HL-60 (cell line): ENCODE results near the gene FMNL2.

Experiments used
- POLR2AphosphoS5 ChIP-seq: IDR thresholded peaks from 2 replicates; pipeline ENCODE4 v1.6.1; 2012; ENCODE audit warnings: low read depth
- REST ChIP-seq: IDR thresholded peaks from 2 replicates; pipeline ENCODE4 v1.6.1; 2012; ENCODE audit warnings: low read depth; ENCODE audit not compliant: insufficient replicate concordance

- TF ChIP-seq REST (no peak), POLR2AphosphoS5 (no peak)
Observed at GRCh38 chr2:152564754-152565551, 230.0 kb downstream of the FMNL2 start.
